ENCODE measurements around the gene RASD1.

RASD1 gene

DNA sequence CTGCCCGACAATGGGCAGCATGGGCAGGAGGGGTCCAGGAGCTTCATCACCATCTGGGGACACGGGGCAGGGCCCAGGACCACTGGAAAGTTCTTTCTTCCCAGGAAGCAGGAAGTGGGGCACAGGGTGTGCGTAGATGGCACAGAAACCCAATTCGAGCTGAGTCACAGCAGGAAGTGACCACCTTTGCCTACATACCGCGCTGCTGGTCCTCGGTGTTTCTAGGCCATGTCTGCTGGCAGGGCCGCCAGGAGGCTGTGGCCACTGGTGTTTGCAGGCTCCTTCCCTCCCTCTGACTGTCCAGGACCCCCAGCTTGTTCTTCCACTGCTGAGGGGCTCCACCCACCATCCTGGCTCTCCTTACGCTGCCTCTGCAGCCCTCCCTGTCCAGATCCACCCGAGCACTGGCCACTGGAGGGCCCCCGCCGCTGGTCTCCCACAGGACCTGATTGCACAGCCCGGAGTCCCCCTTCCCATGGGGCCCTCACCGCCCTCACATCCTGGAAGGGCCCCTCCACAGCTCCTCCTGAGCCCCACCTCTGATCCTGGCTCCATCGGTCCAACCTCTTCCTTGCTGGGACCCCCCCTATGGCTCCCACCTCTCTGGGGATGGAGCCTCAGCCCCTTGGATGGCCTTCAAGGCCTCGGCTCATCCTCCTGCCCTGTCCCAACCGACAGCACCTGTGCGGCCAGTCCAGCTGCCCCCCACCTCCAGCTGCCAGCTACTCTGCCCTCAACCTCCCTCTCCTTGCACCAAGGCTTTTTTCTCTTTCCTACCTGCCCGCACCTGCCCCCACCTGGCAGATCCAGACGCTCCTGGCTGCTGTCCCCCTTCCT, 14.5 kb upstream of the RASD1 start:
- no peak for DNase-seq (ENCODE audit: low read depth, low spot score)

- DNase-seq (ENCODE audit: low read depth, low spot score): no peak
Measured at GRCh38 chr17:17509601-17510425, 13.6 kb upstream of the RASD1 start.

- DNase-seq (ENCODE audit: low read depth, low spot score): no peak
Measured at GRCh38 chr17:17508646-17509591, 12.7 kb upstream of the RASD1 start.

DNA sequence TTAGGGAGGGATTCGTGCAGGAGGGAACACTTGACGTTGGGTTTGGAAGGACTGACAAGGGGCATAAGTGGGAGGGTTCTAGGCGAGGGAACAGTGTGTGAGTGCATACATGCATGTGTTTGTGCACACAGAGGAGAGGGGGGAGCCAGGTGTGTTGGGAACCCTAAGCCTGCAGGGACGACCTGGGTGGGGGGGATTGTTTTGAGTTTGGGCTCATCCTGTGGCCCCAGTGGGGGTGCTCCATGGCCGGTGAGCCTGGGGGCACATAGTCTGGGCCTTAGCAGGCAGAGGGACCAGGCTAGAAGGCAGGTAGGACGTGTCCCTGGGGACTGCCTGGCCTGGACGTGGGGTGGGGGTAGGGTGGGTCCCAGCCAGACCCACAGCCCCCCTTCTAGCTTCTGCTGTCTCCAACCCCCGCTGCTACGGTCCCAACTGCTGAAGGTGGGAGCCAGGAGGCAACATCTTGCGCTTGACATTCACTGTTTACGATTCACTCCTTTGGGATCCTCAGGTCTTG, 11.9 kb upstream of the RASD1 start:
- DNase-seq (ENCODE audit: low read depth, low spot score): no peak

- no peak for DNase-seq (ENCODE audit: low read depth, low spot score)
Measured at GRCh38 chr17:17507465-17508011, 11.3 kb upstream of the RASD1 start.

GRCh38 chr17:17506893-17507464, 10.8 kb upstream of the RASD1 start:
- peak; percentile 12 for DNase-seq (ENCODE audit: low read depth, low spot score)

DNA sequence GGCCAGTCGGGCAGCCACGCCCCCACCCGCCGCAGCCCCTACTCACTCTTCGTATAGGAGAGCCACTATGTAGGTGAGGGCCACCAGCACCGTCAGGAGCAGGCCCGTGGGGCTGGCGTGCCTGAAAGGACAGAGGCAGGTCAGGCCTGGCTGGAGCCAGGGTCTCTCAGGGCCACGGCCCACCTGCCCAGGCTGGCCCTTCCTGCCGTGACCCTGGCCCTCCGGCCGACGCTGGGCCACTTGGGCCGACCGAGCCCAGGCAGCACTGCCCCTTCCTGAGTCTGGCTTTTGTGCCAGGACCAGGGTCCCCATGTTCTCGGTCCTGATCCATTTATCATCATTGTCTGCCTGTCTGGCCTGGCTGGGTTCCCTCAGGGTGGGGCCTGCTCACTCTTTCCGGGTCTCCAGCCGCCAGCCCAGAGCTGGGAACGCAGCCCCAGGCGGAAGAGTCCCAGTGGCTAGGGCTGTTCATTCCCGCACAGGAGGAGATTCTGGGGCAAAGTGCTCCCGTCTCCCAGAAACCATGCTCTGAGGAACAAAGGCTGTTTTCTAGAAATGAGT, 10.1 kb upstream of the RASD1 start:
- no peak for DNase-seq (ENCODE audit: low read depth, low spot score)

- no peak for DNase-seq (ENCODE audit: low read depth, low spot score)
Measured at GRCh38 chr17:17505610-17506171, 9.5 kb upstream of the RASD1 start.

- no peak for DNase-seq (ENCODE audit: low read depth, low spot score)
Measured at GRCh38 chr17:17505151-17505550, 9.0 kb upstream of the RASD1 start.

GRCh38 chr17:17504341-17505140, 8.3 kb upstream of the RASD1 start:
- DNase-seq (ENCODE audit: low read depth, low spot score): no peak

DNA sequence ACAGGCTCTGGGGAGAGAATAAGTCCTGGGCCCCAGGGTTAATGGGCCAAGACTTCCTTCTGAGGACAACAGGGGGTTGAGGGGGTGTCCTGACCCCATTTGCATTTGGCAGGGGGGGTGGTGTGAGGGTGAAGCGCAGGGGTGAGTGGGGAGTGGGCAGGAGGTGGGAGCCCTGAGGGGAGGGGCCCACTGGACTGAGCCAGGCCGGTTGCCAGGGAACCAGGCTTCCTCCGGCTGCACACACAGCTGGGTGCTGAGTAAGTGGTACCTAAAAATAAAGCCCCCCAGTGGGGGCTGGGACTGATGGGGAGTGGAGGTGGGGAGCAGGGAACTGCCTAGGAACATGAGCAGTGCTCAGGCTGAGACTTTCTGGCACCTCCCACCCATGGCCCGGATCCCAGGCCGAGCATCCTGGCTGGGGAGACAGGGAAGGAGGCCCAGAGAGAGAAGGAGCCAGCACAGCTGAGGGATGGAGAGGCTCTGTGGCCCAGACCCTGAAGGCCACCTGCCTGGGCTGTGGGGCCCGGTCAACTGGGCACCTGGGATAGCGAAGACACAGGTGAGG, 7.5 kb upstream of the RASD1 start:
- no peak for DNase-seq (ENCODE audit: low read depth, low spot score)

GRCh38 chr17:17502741-17503565, 6.8 kb upstream of the RASD1 start:
- no peak for DNase-seq (ENCODE audit: low read depth, low spot score)

DNA sequence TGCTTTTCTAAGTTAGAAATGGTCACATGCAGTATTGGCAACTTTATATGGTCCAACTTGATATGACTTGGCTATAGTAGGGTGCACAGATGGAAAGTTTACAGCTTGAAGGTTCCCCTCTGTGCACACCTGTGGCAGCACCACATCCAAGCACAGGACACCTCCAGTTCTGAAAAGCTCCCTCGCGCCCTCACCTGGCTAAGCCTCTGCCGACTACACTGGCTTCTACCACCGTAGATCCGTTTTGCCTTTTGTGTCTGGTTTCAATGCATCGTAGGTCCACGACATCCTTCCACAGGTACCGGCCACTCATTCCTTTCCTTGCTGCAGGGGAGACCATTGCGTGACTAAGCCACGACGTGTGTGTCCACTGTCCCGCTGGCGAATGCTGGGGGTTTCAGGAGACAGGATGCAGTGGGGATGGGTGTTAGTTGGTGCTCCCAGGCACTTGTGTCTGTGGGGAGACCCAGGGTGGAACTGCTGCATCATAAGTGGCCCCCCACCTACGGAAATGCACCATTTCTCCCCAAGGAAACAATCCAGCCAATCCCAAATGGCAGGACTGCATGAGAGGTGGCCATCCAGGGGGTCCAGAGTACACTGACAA, 4.9 kb upstream of the RASD1 start:
- no peak for DNase-seq (ENCODE audit: low read depth, low spot score)

- DNase-seq (ENCODE audit: low read depth, low spot score): no peak
Measured at GRCh38 chr17:17499402-17500145, 3.4 kb upstream of the RASD1 start.

DNA sequence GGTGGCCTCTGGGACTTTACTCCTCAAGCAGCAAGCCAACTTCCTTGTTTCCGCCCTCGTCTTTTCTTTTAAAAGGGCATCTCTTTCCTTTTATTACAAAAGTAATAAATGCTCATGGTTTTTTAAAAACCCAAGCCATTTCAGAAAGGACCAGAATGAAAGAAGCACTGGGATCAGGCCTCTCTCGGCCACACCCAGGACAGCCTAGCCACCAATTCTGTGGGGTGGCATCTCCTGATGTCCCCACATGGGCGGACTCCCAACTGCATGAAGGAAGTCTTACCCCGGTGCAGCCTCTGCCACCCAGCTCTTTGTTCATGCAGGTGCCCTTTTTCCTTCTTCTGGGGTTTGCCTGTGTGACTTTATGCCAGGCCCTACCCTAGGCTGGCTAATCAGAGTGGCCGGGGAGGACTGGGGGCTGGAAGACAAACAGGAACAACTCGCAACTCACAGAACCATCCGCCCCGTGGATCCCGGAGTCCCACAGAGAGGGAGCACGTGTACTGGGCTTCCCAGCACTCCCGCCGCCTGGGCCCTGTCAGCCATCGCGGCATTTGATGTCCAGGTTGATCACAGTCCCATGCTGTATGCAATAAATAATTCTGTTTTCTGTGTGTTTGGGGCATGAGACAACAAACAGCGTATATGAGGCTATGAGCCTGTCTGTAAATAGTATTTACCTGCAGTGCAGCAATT, 2.6 kb upstream of the RASD1 start:
- no peak for DNase-seq (ENCODE audit: low read depth, low spot score)

DNA sequence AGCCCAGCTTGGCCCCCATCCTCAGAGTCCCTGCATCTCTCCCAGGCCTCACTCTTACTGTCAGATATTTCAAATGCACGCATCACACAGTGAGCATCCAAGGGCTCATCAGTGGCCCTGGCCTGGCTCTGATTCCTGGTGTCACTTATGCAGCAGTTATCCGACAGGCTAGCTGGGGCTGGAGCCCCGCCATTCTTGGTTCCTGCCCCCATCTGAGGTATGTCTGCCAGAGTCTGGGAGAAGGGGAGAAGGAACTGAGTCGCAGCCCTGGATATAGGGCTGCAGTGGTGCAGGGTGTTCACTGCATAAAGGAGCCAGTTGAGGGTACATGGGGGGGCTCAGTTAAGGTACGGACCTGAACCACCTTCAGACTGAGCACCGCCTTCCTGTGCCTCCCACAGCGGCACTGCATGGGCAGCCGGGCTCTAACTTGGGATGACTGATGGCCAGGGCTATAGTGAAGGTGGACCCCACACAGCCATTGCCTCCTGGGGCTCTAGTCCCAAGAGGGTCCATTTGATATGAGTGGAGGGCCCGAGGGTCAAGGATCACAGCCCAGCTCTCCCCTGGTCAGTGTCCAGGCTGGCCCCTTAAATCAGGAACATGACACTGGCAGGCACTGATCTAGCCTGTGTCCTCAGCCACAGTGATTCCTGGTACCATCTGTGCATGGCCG, 1.8 kb upstream of the RASD1 start:
- DNase-seq (ENCODE audit: low read depth, low spot score): no peak
